HG02798 (cell line): ENCODE results near the gene PLEKHH3.
A peak's percentile ranks its signal among the peaks of the same experiment; 100 is the strongest.

Experiments
- ATAC-seq: cut with Tn5 transposase; IDR thresholded peaks from one replicate; pipeline ENCODE4 v1.9.1; 2021; ENCODE audit warnings: mild to moderate bottlenecking; ENCODE audit not compliant: unreplicated experiment, poor library complexity

PLEKHH3 gene

GRCh38 chr17:42686520-42687128 is 9.8 kb upstream of the PLEKHH3 start:
- ATAC-seq: no peak

- ATAC-seq: no peak
Measured at GRCh38 chr17:42685831-42686230, 9.0 kb upstream of the PLEKHH3 start.

GRCh38 chr17:42684929-42685556 is 8.2 kb upstream of the PLEKHH3 start:
- no peak for ATAC-seq

GRCh38 chr17:42683407-42684034 is 6.7 kb upstream of the PLEKHH3 start:
- ATAC-seq: no peak

GRCh38 chr17:42682722-42683403 is 6.1 kb upstream of the PLEKHH3 start:
- no peak for ATAC-seq

GRCh38 chr17:42681976-42682721 is 5.4 kb upstream of the PLEKHH3 start, which contains the start of gene CNTNAP1:
TSS of gene CNTNAP1 (plus strand) at chr17:42682531. CDS start at chr17:42682830, 299 bp downstream.
- ATAC-seq: no peak

GRCh38 chr17:42680331-42680808 is 3.6 kb upstream of the PLEKHH3 start:
- ATAC-seq: no peak

- ATAC-seq: peak; percentile 22
Measured at GRCh38 chr17:42679492-42680330, 2.9 kb upstream of the PLEKHH3 start.

- ATAC-seq: no peak
Measured at GRCh38 chr17:42678951-42679491, 2.2 kb upstream of the PLEKHH3 start.

- peak; percentile 29 for ATAC-seq
Measured at GRCh38 chr17:42677921-42678781, 1.4 kb upstream of the PLEKHH3 start.

GRCh38 chr17:42677012-42677857 is 441 bp upstream of the PLEKHH3 start:
- peak; percentile 78 for ATAC-seq

- no peak for ATAC-seq
Measured at GRCh38 chr17:42675965-42676423, 800 bp downstream of the PLEKHH3 start.

GRCh38 chr17:42675348-42675964 is 1.3 kb downstream of the PLEKHH3 start:
- ATAC-seq: no peak

GRCh38 chr17:42674755-42675347 is 1.9 kb downstream of the PLEKHH3 start:
- no peak for ATAC-seq

- ATAC-seq: no peak
Measured at GRCh38 chr17:42673885-42674754, 2.7 kb downstream of the PLEKHH3 start.
